Stimulated activated naive CD4-positive, alpha-beta T cell treated with Interleukin-2 at 50 U/mL for 16 hours (primary cell): ENCODE results near the gene SEMA4A.
"Not testable (repeated sequence)": the region's sequence is repeated elsewhere in the genome, so short reads cannot be mapped to it uniquely, and the experiment has no call there.

Experiments used
- DNase-seq: peaks from one replicate; lab custom pipeline; 2025; lab: John Stamatoyannopoulos, UW

SEMA4A gene

DNA sequence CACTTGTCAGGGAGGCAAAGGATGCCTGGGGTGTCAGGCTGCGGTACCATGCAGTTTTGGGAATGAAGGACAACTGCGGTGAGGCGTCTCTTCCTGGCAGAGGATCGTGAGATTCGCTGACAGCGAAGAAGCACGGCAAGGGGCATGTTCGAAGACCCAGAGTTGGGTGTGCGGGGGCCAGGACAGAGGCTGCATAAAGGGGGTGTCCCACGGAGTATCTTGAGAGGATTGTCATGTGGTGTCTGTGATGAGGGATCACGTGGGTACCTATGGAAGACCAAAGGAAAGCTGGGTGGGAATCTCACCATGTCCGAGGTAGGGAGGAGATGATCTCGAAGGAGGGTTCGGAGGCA, 40.9 kb downstream of the SEMA4A start:
- no peak for DNase-seq

DNA sequence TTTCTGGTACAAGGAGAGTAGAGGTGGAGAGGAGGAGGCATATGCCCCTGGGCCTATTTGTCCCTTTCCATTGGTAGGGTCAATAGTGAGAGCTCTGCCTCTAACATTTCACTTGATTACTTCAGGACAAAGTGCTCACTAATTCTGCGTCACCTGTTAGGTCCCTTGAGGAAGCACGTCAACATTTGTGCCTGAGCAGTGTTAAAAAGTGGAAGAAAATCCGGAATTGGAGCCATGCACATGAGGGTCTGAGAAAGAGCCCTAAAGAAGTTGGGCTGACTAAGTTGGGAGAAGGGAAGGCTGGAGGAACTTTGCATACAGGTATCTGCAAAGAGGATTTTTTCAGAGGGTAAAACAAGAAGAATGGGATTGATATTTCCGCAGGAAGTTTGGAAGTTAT, 42.5 kb downstream of the SEMA4A start:
- no peak for DNase-seq

DNA sequence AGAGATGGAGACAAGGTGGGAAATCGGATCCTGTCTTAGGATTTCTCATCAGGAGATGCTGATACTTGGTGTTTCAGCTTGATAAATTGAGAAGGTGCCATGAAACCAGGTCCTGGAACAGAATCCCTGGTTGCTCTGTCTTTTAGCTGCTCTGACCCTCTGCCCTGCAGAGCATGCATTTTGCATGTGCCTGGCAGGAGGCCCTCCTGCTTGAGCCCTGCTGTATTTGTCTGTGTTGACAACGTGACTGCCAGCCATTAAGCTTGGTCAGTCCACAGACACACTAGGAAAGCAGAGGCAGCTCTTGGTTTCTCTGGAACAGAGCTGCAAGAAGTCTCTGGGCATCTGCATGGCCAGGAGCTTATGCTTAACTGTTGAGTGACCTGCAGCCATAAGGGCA, 43.1 kb downstream of the SEMA4A start:
- no peak for DNase-seq

DNA sequence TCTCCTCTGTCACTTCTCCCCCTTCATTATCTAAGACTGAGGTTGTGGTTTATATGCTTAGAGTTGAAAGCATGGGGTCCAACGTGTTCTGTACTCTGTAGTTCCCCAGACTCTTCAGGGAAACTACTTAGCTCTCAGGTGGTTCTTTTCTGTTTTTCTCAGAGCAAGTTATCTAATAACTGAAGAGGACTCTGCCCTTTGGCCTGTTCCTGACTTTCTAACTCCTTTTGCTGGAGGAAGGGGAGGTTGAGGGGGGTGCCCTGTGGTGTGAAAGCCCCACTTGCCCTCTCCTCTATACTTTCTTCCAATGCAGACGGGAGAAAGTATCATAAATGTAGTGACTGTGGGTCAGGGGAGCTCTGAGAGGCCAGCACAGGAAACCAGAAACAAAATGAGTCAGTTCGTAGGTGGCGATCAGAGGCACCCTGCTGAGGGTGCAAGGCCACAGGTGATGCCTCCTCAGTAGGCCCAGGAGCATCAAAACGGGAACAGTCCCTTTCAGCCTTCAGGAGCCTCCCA, 45.5 kb downstream of the SEMA4A start:
- no peak for DNase-seq

DNA sequence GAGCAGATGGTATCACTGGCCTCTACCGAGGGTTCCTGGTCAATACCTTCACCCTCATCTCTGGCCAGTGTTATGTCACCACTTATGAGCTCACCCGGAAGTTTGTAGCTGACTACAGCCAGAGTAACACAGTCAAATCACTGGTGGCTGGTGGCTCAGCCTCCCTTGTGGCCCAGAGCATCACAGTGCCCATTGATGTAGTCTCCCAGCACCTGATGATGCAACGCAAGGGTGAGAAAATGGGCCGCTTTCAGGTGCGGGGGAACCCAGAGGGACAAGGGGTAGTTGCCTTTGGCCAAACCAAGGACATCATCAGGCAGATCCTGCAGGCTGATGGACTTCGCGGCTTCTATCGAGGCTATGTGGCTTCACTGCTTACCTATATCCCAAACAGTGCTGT, 46.7 kb downstream of the SEMA4A start:
- no peak for DNase-seq

DNA sequence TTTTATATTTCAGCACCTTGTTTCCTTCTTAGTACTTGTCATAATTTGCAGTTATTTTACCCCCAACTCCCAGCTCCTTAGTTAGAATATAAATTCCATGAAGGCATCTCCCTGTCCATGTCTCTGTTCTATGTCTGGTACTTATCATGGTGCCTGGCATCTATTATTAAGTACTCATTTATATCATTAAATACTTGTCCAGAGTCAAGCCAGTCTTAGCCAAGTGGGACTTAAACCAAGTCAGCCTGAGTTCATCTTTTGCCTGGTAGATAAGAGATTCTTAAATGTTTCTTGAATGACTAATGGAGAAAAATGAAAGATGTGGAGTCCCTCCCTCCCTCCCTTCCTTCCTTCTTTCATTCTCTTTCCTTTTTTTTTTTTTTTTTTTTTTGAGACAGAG, 49.9 kb downstream of the SEMA4A start:
- no peak for DNase-seq

DNA sequence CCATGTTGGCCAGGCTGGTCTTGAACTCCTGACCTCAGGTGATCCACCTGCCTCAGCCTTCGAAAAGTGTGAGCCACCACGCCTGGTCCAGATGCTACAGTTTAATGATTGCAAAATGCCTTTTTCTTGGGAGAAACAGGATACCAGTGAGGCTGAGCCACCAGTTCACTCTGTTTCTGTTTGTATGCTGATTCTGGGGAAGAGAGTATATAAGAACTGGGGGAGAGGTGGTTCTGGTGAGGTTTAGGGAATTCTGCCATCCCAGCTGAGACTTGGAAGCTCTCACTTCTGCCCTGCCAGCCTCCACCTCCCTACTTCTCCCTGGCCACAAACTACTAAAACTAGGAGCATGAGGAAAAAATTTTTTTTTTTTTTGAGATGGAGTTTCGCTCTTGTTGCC, 51.3 kb downstream of the SEMA4A start:
- no peak for DNase-seq

DNA sequence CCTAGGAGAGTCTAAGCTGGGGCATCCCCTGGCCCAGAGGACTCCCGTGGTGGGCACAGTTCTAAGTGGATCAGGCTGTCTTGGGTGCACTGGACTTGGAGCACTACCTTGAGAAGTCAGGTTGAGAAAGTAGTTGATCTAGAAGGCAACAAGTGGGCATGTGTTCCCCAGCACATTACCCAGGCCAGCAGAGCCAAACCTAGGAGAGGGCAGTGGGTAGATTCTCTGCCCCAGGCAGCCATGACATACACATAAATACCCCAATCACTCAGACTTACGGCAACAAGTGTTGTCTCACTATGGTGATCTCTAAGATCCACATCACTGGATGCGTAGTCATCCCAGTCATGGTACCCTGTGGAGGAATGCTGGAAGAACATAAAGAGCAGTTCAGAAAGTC, 57.9 kb downstream of the SEMA4A start:
- no peak for DNase-seq

DNA sequence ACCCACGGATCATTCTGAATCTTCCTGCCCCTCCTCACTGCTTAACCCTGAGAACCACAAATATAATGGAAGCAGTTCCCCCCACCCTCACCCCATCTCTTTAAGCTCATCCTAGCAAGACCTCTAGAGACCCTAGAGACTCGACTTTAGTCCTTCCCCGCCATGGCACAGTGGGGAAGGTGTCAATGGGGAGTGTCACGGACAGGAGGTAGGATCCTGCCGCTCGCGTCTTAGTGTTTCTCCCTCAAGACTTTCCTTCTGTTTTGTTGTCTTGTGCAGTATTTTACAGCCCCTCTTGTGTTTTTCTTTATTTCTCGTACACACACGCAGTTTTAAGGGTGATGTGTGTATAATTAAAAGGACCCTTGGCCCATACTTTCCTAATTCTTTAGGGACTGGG, 58.7 kb downstream of the SEMA4A start:
- no peak for DNase-seq

DNA sequence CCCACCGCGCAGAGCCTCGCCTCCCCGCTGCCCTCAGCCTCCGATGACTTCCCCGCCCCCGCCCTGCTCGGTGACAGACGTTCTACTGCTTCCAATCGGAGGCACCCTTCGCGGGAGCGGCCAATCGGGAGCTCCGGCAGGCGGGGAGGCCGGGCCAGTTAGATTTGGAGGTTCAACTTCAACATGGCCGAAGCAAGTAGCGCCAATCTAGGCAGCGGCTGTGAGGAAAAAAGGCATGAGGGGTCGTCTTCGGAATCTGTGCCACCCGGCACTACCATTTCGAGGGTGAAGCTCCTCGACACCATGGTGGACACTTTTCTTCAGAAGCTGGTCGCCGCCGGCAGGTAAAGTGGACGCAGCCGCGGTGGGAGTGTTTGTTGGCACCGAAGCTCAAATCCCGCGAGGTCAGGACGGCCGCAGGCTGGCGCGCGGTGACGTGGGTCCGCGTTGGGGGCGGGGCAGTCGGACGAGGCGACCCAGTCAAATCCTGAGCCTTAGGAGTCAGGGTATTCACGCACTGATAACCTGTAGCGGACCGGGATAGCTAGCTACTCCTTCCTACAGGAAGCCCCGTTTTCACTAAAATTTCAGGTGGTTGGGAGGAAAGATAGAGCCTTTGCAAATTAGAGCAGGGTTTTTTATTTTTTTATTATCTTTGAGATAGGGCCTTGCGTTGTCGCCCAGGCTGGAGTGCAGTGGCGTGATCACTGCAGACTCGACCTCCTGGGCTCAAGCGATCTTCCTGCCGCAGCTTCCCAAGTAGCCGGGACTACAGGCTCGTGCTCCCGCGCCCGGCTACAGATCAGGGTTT, 59.7 kb downstream of the SEMA4A start, which contains the start of gene PMF1:
Gene PMF1 (plus strand): TSS at position 175 of the 811 bp plus-strand sequence. CDS start 9 bp downstream, at position 184.
- peak; percentile 96 for DNase-seq

DNA sequence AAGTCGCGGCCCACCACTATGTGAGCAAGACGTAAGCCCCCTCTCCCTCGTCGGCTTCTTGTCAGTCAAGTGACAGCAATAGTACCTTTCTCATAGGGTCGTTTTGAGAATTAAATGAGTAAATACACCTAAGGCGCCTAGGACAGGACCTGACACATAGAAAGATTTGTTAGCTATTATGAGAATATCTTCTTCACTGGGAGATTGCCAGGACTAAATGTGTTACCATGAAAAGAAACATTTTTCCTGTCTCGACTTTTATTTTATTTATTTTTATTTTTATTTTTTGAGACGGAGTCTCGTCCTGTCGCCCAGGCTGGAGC, 60.2 kb downstream of the SEMA4A start:
- DNase-seq, result no peak

DNA sequence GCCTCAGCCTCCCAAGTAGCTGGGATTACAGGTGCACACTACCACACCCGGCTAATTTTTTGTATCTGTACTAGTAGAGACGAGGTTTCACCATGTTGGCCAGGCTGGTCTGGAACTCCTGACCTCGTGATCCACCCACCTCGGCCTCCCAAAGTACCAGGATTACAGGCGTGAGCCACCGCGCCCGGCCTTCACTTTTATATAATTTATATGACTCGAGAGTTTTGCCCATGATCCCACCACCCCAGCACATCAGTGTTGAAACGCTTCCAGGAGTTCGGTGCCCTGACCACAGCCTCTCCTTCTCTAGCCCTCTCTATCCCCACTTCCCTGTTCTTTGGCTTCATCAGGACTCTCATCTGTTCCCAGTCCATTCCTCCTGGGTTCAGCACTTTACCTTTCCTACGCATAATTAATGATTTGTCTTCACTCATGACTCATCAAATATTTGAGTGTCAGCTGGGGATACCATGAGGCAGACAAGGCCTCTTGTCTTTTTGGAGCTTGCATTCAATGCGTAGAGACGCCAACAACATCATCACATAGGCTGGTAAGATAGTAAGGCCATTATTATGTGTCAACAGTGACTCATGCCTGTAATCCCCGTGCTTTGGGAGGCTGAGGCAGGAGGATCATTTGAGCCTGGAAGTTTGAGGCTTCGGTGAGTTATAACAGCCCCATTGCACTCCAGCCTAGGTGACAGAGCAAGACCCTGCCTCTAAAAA, 60.8 kb downstream of the SEMA4A start:
- peak; percentile 22 for DNase-seq

DNA sequence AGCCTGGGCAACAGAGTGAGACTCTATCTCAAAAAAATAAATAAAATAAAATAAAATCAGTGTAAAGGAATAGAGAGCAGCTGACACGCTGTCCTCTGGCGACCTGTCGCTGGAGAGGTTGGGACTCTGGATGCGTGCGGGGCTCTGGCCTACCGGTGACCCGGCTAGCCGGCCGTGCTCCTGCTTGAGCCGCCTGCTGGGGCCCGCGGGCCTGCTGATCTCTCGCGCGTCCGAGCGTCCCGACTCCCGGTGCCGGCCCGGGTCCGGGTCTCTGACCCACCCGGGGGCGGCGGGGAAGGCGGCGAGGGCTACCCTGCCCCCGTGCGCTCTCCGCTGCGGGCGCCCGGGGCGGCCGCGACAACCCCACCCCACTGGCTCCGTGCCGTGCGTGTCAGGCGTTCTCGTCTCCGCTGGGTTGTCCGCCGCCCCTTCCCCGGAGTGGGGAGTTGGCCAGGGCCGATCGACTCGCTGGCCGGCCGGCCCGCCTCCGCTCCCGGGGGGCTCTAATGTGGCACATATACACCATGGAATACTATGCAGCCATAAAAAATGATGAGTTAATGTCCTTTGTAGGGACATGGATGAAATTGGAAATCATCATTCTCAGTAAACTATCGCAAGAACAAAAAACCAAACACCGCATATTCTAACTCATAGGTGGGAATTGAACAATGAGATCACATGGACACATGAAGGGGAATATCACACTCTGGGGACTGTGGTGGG, 63.1 kb downstream of the SEMA4A start:
- not testable (repeated sequence) for DNase-seq

DNA sequence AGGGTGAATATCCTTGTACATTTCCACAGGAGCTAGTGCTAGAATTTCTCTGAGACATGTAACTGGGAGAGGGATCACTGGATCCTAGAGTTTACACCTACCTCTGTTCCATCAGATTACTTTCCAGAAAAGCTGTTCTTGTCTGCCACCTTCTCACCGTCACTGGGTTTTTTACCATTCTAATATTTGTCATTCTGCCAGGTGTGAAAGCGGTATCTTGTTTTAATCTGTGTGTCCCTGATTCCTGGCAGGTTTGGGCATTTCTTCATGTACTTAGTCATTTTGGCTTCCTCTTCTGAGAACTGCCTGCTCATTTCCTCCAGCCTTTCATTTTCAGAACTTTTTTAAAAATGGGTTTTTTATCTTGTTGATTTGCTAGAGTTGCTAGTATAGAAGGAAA, 64.5 kb downstream of the SEMA4A start:
- peak; percentile 36 for DNase-seq

DNA sequence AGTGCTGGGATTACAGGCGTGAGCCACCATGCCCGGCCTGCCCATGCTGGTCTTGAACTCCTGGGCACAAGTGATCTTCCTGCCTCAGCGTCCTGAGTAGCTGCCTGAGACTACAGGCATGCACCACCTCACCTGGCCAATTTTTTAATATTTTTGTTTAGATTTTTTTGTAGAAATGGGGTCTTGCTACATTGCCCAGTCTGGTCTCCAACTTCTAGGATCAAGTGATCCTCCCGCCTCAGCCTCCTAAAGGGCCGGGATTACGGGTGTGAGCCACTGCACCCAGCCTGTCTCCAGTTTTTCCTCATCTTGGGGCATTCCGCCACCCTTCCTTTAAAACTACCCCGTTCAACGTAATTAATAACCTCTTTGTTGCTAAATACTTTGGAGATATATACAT, 66.8 kb downstream of the SEMA4A start:
- DNase-seq, result no peak

DNA sequence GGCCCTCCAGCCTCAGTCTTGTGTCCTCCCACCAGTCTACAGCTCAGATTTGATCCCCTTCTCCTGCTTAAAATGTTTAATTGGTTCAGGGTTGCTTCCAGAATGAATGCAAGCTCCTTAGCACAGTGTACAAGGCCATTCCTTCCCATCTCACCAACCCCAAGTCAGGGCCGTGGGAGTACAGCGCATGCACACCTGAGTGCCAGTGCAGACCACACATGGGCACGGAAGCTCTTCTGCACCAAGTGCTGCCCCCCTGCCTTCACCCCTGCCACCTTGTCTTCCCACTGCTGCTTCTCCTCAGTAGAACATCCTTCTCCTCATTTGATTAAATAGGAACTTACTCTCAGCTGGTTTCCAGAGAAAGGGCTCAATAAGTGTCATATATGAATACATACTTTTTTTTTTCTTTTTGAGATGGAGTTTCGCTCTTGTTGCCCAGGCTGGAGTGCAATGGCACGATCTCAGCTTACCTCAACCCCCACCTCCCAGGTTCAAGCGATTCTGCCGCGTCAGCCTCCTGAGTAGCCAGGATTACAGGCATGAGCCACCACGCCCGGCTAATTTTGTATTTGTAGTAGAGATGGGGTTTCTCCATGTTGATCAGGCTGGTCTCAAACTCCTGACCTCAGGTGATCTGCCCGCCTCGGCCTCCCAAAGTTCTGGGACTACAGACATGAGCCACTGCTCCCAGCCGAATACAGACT, 68.8 kb downstream of the SEMA4A start:
- no peak for DNase-seq

DNA sequence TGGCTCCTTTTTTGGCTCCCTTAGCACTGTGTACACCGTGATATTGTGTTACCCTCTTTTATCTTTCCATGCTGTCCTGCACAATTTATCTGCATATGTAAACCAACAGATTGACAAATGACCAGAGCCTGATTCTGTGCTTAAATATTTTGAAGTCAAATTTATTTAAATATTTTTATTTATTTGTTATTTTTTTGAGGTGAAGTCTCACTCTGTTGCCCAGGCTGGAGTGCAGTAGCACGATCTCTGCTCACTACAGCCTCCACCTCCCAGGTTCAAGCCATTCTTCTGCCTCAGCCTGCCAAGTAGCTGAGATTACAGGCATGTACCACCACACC, 72.3 kb downstream of the SEMA4A start:
- DNase-seq, result no peak

DNA sequence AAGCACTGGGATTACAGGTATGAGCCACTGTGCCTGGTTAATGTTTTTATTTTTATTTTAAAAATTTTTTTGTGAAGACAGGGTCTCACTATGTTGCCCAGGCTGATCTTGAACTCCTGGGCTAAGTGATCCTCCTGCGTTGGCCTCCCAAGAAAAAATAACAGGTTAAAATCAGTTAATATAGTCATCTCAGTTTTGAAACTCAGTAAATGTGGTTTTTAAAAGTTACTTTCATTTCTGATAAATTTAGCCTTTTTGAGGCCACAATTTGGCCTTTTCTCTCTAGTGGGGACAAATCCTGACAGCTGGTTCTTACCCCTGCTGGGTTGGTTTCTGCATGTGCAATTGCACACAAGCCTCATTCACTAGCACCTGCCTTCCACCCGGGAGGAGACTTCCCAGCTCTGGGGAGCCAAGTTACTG, 72.7 kb downstream of the SEMA4A start:
- DNase-seq, result no peak

DNA sequence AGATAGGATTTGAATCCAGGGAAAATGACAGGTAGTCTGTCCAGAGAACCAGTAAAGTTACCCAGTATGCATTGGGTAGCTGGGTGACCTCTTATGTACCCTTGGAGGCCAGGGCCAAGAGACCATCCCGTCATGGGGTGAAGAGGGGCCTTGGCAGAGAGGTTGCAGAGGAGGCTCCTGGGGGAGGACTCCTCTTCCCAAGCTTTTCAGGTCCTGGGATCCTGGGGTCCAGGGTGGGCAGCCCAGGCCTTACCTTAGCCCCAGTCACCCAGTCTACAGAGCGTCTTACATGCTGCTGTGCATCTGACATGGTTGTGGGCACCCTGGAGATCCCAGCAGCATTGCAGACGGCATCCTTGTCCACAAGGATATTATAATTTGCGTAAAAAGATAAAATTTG, 73.4 kb downstream of the SEMA4A start:
- DNase-seq, result no peak
